HG03565 (cell line): ENCODE measurements around the gene PDE8B.
"Not testable (repeated sequence)": the region's sequence is repeated elsewhere in the genome, so short reads cannot be mapped to it uniquely, and the experiment has no call there.

Source experiments
- ATAC-seq: cut with Tn5 transposase; IDR thresholded peaks from one replicate; pipeline ENCODE4 v1.9.1; 2021; ENCODE audit warnings: mild to moderate bottlenecking, moderate library complexity; ENCODE audit not compliant: unreplicated experiment

Gene PDE8B

GRCh38 chr5:77355080-77355479 lies 144.6 kb downstream of the PDE8B start:
- ATAC-seq: no peak

- no peak for ATAC-seq
These were observed 145.3 kb downstream of the PDE8B start for GRCh38 chr5:77355751-77356150.

- peak; percentile 86 for ATAC-seq
These were observed 146.3 kb downstream of the PDE8B start for GRCh38 chr5:77356740-77357139.

- no peak for ATAC-seq
These were observed 148.1 kb downstream of the PDE8B start for GRCh38 chr5:77358255-77359205.

GRCh38 chr5:77359231-77359630 lies 148.8 kb downstream of the PDE8B start:
- no peak for ATAC-seq

- no peak for ATAC-seq
These were observed 149.9 kb downstream of the PDE8B start for GRCh38 chr5:77360381-77360780.

- no peak for ATAC-seq
These were observed 150.5 kb downstream of the PDE8B start for GRCh38 chr5:77360973-77361372.

GRCh38 chr5:77366717-77367500 lies 156.4 kb downstream of the PDE8B start:
- ATAC-seq: no peak

GRCh38 chr5:77367741-77368140 lies 157.3 kb downstream of the PDE8B start:
- ATAC-seq: no peak

GRCh38 chr5:77368367-77368766 lies 157.9 kb downstream of the PDE8B start:
- no peak for ATAC-seq

- no peak for ATAC-seq
These were observed 159.1 kb downstream of the PDE8B start for GRCh38 chr5:77369566-77369965.

GRCh38 chr5:77374686-77375085 lies 164.2 kb downstream of the PDE8B start:
- ATAC-seq: no peak

- ATAC-seq: no peak
These were observed 166.3 kb downstream of the PDE8B start for GRCh38 chr5:77376609-77377300.

GRCh38 chr5:77379558-77380061 lies 169.1 kb downstream of the PDE8B start:
- ATAC-seq: peak; percentile 77

- no peak for ATAC-seq
These were observed 170.2 kb downstream of the PDE8B start for GRCh38 chr5:77380636-77381035.

GRCh38 chr5:77383336-77383735 lies 172.9 kb downstream of the PDE8B start:
- not testable (repeated sequence) for ATAC-seq

GRCh38 chr5:77386340-77386739 lies 175.9 kb downstream of the PDE8B start:
- not testable (repeated sequence) for ATAC-seq

- no peak for ATAC-seq
These were observed 179.3 kb downstream of the PDE8B start for GRCh38 chr5:77389746-77390145.

- ATAC-seq: no peak
These were observed 179.7 kb downstream of the PDE8B start for GRCh38 chr5:77390221-77390620.

GRCh38 chr5:77390795-77391194 lies 180.3 kb downstream of the PDE8B start:
- no peak for ATAC-seq

GRCh38 chr5:77391240-77391765 lies 180.8 kb downstream of the PDE8B start:
- ATAC-seq: no peak
